RPMI7951 (cell line): ENCODE results near the gene PFKL. TPM values are rescaled to one million over a fixed set of nuclear protein-coding genes. Genes with fewer than 3 reads are reported as not detected.
"Not testable (repeated sequence)": the region's sequence is repeated elsewhere in the genome, so short reads cannot be mapped to it uniquely, and the experiment has no call there.

Experiments used
- DNase-seq: peaks from one replicate; pipeline ENCODE4 v3.0.0-alpha.2; 2012; ENCODE audit warnings: low read depth
- total RNA-seq: library from RNA; depleted of rRNA; stranded (reverse); fragments of >200 nt; shearing (Covaris generic); gene quantifications from 2 replicates; pipeline ENCODE4 v1.2.3, GENCODE V29; 2014

PFKL gene
- total RNA-seq, 1 experiment from 2014 or later = 97.3 TPM

- DNase-seq = no peak
Measured at GRCh38 chr21:44327603-44327974, 27.7 kb downstream of the PFKL start.

DNA sequence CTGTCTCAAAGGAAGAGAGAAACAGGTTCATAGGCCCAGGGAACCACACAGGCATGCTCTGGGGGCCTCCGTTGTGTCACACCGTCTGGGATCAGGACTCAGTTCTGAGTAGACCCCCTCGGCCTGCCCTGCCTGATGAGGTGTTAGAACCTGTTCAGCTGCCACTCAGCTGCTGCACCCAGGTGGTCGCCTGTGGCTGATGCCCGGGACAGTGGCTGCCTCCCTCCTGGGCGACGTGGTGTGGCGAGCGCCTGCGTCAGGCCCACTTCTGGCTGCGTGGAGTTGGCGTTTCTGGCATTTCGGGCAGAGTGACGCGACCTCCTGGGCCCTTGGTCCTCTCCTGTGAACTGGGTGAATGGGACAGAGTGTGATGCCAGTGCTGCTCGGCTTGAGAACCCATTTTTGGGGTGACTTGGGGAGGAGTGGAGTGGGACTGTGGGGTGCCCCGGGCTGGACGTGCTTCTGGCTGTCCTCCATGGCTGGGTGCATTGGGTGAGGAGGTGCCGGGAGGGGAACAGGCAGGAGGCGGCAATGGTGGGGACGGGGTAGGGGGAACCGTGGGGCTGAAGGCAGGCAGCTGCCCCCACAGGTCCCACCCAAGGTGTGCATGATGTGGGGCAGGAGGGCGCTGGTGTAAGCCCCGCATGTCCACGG, 28.5 kb downstream of the PFKL start:
- DNase-seq = no peak

GRCh38 chr21:44329086-44329889, 29.4 kb downstream of the PFKL start:
- DNase-seq = no peak

GRCh38 chr21:44329971-44330681, 30.3 kb downstream of the PFKL start:
- no peak for DNase-seq

DNA sequence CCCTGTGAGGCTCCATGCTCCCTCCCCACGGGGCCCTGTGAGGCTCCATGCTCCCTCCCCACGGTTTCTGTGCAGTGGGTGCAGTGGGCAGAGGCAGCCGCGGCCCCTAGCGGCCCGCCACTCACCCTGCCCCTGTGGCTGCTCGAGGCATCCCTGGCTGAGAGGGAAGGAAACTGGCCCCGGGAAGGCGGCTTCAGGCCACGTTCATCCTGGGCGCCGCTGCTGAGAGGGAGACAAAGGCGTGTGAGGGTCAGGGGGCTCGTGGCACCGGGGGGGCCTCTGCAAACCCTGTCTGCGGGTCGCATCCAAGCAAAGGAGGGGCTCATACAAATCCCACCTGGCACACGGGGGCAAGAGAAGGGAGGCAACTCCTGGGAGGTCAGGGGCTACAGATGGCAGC, 30.8 kb downstream of the PFKL start:
- DNase-seq = no peak

GRCh38 chr21:44331209-44331608, 31.4 kb downstream of the PFKL start:
- DNase-seq = no peak

DNA sequence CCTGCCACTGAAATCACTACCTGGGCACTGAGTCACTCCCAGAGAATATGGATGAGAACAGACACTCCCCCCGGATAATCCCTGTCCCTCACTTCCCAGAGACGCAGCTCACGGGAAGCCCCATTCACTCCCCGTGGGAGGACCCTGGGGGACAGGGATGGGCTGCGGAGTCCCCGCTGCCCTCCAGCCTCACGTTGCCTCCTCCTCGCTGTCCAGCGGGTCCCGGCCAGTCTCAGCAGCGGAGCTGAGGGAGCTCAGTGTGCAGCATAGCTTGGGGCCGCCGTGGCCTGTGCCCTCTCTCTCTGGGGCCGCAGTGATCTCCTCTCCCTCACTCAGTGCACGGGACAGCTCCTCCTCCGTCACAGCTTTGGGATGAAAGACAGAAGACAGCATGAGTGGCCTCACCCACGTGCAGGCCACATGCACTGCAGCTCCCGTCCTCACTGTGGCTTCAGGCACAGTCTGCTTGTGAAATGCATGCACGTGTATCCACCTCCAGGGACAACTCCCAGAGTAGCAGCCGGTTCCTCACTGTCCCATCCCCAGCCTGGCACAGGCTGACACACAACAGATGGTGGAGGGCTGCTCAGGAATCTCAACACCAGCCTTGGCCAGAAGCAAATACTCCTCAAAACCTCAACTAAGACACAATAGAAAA, 31.9 kb downstream of the PFKL start:
- peak; percentile 20 for DNase-seq

DNA sequence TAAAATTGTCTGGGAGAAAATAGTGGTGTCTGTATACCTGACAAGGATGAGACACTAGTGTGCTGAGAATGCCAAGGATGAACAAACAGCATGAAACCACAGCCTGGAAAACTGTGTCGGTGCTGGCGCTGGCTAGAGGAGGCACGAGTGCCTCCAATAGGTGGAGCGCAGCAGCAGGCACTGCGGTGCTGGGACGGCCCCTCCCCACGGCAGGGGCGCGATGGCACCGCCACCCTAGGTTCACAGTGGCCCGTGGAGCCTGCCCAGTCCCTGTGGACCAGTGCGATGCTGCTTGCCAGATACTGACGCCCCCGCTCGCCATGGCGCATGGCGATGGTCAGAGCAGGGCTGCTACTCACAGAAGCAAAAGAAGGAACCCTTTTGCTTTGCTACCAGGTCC, 32.5 kb downstream of the PFKL start:
- no peak for DNase-seq

GRCh38 chr21:44332965-44333364, 33.1 kb downstream of the PFKL start:
- no peak for DNase-seq

- DNase-seq = no peak
Measured at GRCh38 chr21:44333509-44334328, 33.9 kb downstream of the PFKL start.

- DNase-seq = no peak
Measured at GRCh38 chr21:44334329-44335030, 34.6 kb downstream of the PFKL start.

DNA sequence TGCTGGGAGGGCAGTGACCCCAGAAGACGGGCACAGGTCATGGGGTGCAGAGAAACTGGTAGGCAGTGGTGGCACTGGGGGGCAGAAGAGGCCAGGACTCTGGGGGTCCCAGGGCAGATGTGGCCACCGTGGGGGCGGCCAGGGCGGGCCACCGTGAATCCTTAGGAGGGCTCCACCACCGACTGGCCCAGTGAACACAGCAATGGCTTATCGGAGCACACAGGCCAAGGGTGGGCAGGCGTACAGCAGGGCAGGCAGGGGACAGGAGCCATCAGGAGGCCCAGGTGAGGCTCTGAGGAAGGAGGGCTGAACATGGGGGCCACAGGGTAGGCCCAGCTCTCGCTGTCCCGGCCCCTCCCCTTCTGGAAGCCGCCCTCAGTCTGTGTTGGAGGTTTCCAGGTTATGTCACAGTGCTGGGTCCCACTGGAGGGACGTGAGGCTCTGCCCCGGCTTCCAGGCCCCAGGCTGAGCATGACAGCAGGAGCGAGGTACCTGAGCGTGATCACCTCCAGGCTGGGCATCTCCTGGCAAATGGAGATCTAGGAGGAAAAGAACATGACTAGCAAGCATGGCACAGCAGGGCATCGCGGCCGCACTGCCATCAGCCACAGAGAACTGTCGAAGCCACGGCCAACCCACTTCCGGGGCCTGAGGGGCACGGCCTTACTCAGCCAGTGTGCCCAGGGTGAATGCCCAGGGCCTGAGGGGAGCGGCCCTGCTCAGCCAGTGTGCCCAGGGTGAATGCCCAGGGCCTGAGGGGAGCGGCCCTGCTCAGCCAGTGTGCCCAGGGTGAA, 35.6 kb downstream of the PFKL start:
- no peak for DNase-seq

GRCh38 chr21:44337449-44337848, 37.6 kb downstream of the PFKL start:
- no peak for DNase-seq

DNA sequence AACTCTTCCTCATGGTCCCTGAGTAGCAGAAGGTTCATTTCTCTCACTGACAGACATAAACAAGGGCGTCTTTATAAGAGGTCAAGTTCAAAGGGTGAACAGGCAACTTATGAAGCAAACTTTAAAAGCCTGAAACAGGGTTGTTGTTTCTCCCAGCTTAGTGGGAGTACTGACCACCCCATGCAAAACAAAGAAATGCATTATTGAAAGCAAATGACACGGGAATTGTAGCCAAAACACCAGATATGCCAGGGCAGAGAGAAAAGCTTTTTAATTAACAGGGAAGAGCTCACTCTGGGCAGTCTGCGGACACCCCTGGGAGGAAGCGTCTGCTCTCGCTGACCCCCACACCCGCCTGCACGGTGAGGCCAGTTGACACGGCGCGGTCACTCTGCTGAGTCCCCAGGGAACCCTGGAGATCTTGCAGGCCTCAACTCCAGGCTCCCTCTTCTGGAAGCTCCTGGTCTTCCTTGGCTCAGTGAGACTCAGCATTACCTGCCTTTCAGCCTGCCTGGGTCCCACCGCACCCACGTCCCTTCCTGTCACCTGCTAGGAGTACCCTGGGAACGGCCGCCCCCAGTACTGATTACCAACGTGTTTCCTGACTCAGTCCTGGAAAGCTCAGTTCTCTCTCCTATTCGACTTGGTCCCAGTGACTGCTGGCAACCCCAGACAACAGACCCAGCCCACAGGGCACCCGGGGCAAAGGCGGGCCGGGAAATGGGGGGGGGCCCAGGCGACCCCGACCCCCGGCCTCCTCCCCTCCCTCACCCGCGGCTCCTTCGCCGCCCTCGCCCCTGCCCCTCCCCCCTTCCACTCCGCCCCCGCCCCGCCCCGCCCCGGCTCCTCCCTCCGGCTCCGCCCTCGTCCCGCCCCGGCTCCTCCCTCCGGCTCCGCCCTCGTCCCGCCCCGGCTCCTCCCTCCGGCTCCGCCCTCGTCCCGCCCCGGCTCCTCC, 38.4 kb downstream of the PFKL start:
- DNase-seq = peak; percentile 58

DNA sequence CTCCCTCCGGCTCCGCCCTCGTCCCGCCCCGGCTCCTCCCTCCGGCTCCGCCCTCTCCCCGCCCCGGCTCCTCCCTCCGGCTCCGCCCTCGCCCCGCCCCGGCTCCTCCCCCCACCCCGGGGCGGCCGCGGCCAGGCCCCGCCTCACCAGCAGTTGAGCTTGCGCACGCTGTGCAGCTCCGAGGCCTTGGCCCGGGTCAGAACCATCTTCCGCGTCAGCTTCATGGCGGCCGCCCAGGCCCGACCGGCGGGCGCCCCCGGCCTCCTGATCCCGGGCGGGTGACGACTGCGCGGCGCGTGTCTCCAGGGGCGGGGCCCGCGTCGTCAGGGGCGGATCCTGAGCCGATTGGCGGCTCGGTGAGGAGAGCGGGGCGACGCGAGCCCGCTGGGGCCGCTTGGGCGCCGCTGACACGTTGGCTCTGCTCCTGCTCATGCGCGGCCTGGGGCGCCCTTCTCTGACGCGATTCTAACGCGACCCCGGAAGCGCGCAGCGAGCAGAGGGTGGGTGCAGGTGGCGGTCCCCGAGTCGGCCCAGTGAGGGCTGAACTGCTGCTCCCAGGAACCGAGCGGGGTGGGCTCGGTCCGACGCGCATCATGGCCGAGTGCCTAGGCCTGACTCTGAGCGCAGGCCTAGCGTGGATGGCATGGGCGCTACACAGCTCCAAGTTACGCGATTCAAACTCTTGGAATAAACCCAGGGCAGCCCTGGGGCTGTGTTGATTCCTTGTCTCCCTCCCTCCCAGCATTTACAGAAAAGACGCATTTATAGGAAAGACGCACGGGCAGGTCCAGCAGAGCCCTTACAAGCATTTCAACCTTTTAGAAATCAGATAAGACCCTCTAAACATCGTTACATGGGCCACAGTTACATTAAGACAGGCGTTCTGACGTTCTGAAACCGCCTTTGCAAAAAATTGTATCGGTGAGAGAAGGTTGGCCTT, 39.4 kb downstream of the PFKL start, which contains the start of gene CFAP410:
CFAP410 (minus strand) TSS at position 420 of the 940 bp plus-strand sequence; CDS start at position 224, 196 bp downstream.
- peak; percentile 90 for DNase-seq

DNA sequence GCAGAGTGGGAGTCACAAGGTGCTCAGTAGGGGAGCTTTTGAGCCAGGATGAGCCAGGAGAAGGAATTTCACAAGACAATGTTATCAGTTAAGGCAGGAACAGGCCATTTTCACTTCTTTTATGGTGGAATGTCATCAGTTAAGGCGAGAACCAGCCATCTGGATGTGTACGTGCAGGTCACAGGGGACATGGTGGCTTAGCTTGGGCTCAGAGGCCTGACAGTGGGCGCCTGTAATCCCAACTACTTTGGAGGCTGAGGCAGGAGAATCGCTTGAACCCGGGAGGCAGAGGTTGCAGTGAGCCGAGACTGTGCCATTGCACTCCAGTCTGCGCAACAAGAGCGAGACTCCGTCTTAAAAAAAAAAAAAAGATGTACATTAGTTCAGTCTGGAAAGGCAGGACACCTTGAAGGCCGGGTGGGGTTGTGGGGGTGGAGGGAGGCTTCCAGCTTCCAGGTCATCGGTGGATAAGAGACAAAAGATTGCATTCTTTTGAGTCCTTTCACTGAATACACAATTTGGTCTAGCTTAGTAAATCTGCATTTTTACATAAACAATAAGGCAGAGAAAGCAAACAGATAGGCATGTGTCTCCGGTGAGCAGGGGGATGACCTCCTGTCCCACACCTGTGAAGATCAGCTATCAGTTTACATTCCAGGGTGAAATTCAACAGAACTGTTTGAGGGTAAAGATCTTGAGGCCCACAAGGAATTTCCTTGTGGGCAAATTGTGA, 42.0 kb downstream of the PFKL start:
- not testable (repeated sequence) for DNase-seq

DNA sequence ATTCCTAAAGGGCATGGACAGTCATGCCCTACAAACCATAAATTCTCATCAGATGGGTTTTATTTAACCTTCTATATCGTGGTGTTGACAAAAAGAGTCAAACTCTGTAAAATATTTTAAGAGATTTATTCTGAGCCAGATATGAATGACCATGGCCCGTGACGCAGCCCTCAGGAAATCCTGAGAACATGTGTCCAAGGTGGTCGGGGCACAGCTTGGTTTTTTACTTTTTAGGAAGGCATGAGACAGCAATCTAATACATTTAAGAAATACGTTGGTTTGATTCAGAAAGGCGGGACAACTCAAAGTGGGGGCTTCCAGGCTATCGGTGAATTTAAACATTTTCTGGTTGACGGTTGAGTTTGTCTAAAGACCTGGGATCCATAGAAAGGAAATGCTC, 43.1 kb downstream of the PFKL start:
- not testable (repeated sequence) for DNase-seq
